Liver (tissue), 9 donors: ENCODE data around the gene HOXD13. TPM values are rescaled to one million over a fixed set of nuclear protein-coding genes. Genes with fewer than 3 reads are reported as not detected.

Experiments used
- DNase-seq: peaks from one replicate; pipeline ENCODE4 v3.0.0-alpha.2; 2017; ENCODE audit warnings: low spot score
- H3K27ac ChIP-seq, 2 donors: one replicate each; pipeline ENCODE4 v1.7.0; 2013; ENCODE audit warnings: inconsistent platforms in 2 of 2, low read length in 2 of 2, control low read depth in 1 of 2, low read depth in 1 of 2, mild to moderate bottlenecking in 1 of 2
- H3K27me3 ChIP-seq, 4 donors: one replicate each; pipeline versions ENCODE4 v1.6.1 to v1.7.0; 2013; ENCODE audit warnings: low read length in 3 of 4, inconsistent platforms in 1 of 4, mild to moderate bottlenecking in 1 of 4, moderate library complexity in 1 of 4; ENCODE audit not compliant: control insufficient read depth in 4 of 4, insufficient read depth in 4 of 4
- H3K36me3 ChIP-seq, 4 donors: one replicate each; pipeline versions ENCODE4 v1.6.1 to v1.7.0; 2013; ENCODE audit warnings: low read length in 3 of 4, mild to moderate bottlenecking in 3 of 4, low read depth in 1 of 4, moderate library complexity in 1 of 4; ENCODE audit not compliant: control insufficient read depth in 4 of 4, insufficient read depth in 3 of 4
- H3K4me1 ChIP-seq, 4 donors: one replicate each; pipeline versions ENCODE4 v1.6.1 to v1.7.0; 2013; ENCODE audit warnings: low read length in 3 of 4, mild to moderate bottlenecking in 3 of 4, moderate library complexity in 1 of 4; ENCODE audit not compliant: control insufficient read depth in 4 of 4, insufficient read depth in 4 of 4
- H3K4me3 ChIP-seq, 3 donors: one replicate each; pipeline versions ENCODE4 v1.6.1 to v1.7.0; 2013; ENCODE audit warnings: low read length in 3 of 3, control low read depth in 1 of 3, low read depth in 1 of 3, mild to moderate bottlenecking in 1 of 3
- H3K9ac ChIP-seq, 2 donors: one replicate each; pipeline ENCODE4 v1.7.0; 2013; ENCODE audit warnings: low read length in 2 of 2, mild to moderate bottlenecking in 2 of 2, moderate library complexity in 2 of 2, control low read depth in 1 of 2, low read depth in 1 of 2
- H3K9me3 ChIP-seq, 4 donors: one replicate each; pipeline versions ENCODE4 v1.6.1 to v1.7.0; 2013; ENCODE audit warnings: low read length in 3 of 4; ENCODE audit not compliant: control insufficient read depth in 4 of 4
- ATF3 ChIP-seq: IDR thresholded peaks from 2 replicates; pipeline ENCODE4 v1.6.1; 2016; ENCODE audit warnings: antibody characterized with exemption
- CTCF ChIP-seq: fragments of 150-350 bp; IDR thresholded peaks from 2 replicates; pipeline ENCODE4 v1.5.1; 2017; ENCODE audit warnings: improper control_type of control experiment, low read depth, low read length; ENCODE audit not compliant: missing input control
- EGR1 ChIP-seq, 2 donors: IDR thresholded peaks; 2 replicates each; pipeline ENCODE4 v1.6.1; 2016 to 2018; ENCODE audit warnings: antibody characterized with exemption in 2 of 2, low read depth in 2 of 2
- FOXA1 ChIP-seq: IDR thresholded peaks from 2 replicates; pipeline ENCODE4 v1.6.1; 2016; ENCODE audit warnings: antibody characterized with exemption
- FOXA2 ChIP-seq: IDR thresholded peaks from 2 replicates; pipeline ENCODE4 v1.6.1; 2016; ENCODE audit warnings: antibody characterized with exemption
- GABPA ChIP-seq, 2 donors: IDR thresholded peaks in 1 of 2; conservative IDR thresholded peaks in 1 of 2; 2 replicates each; pipeline ENCODE4 v1.6.1; 2016; ENCODE audit warnings: antibody characterized with exemption in 2 of 2, mild to moderate bottlenecking in 1 of 2, moderate library complexity in 1 of 2
- HNF4G ChIP-seq: IDR thresholded peaks from 2 replicates; pipeline ENCODE4 v1.6.1; 2016; ENCODE audit warnings: antibody characterized with exemption
- JUND ChIP-seq, 2 donors: IDR thresholded peaks; 2 replicates each; pipeline ENCODE4 v1.6.1; 2016; ENCODE audit warnings: antibody characterized with exemption in 2 of 2
- MAX ChIP-seq: IDR thresholded peaks from 2 replicates; pipeline ENCODE4 v1.6.1; 2016; ENCODE audit warnings: antibody characterized with exemption
- NR2F2 ChIP-seq: IDR thresholded peaks from 2 replicates; pipeline ENCODE4 v1.6.1; 2016; ENCODE audit warnings: antibody characterized with exemption
- RAD21 ChIP-seq, 2 donors: IDR thresholded peaks; 2 replicates each; pipeline ENCODE4 v1.6.1; 2016; ENCODE audit warnings: antibody characterized with exemption in 2 of 2, mild to moderate bottlenecking in 2 of 2
- RXRA ChIP-seq, 2 donors: IDR thresholded peaks; 2 replicates each; pipeline ENCODE4 v1.6.1; 2017 to 2018; ENCODE audit warnings: antibody characterized with exemption in 2 of 2, mild to moderate bottlenecking in 1 of 2
- SP1 ChIP-seq: IDR thresholded peaks from 2 replicates; pipeline ENCODE4 v1.6.1; 2018; ENCODE audit warnings: antibody characterized with exemption, mild to moderate bottlenecking
- YY1 ChIP-seq: IDR thresholded peaks from 2 replicates; pipeline ENCODE4 v1.6.1; 2016; ENCODE audit warnings: antibody characterized with exemption, mild to moderate bottlenecking
- ZBTB33 ChIP-seq: IDR thresholded peaks from 2 replicates; pipeline ENCODE4 v1.6.1; 2016; ENCODE audit warnings: antibody characterized with exemption
- WGBS: extraction: QIAGEN DNeasy Blood & Tissue Kit; methylation state at CpG from one replicate; pipeline ENCODE4 v1.1.7; 2013; 5-methylcytosine and 5-hydroxymethylcytosine counted together
- polyA plus RNA-seq, 2 donors: library from polyadenylated mRNA; stranded (reverse) in 1 of 2; unstranded in 1 of 2; fragments of 200-250 nt in 1 of 2; fragments of >200 nt in 1 of 2; fragmentation: Nextera tagmentation in 1 of 2; extraction: Ambion mirVana in 1 of 2; gene quantifications; one replicate each; pipeline versions ENCODE4 v1.2.1 to v1.2.3, GENCODE V29; 2013 to 2015
- total RNA-seq, 2 donors: library from RNA; depleted of rRNA; stranded (reverse); fragments of >200 nt; gene quantifications; one replicate each; pipeline ENCODE4 v1.2.3, GENCODE V29; 2014
- TF ChIP-seq, protein P1 (sequence below): IDR thresholded peaks from 2 replicates; pipeline ENCODE4 v1.6.1; 2016; ENCODE audit warnings: antibody characterized with exemption, mild to moderate bottlenecking
- donor health status: healthy.
- donor health status: healthy.
- donor health status: healthy.
- donor health status: healthy.
- donor health status: healthy.

HOXD13 gene
- total and polyA plus RNA-seq, 4 donors = not detected

DNA sequence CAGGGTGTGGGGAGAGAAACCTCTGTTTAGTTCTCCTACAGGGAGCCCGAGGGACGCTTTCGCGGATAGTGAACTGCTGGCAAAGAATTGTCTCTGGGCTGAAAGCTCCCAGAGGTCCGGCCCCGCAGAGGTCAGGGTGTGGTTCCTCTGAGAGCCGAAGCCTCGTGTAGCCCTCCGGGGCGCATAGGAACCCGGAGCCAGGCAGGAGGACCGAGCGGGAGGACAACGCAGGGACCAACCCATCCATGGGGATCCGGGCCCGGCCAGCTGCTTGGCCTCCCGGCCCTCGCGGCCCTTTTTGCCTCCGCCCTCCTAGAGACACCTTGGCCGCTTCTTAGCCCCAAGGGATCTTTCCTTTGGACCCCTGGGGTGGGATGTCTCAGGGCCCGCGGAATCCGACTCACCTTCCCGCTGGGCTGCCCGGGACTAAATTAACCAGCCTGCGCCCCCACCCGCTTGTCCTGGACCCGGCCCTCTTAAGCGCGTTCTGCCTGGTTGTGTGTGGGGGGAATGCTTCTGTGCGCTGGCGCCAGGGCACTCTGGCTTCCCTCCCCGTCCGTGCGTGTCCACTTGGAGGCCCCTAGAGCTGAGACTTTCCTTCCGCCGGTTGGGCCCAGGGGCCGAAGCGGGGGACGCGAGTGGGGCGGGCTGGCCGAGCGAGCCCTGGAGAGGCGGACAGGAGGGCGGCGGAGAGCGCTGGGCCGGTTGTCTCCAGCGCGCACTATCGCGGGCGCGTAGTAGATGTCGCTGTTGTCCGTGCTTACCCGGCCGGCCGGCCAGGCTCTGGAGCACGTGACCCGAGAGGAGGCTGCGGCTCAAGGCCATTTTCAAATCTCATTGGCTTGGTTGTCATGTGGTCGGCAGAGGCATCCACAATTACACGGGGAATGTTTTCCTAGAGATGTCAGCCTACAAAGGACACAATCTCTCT, 23.6 kb downstream of the HOXD13 start, which contains the start of gene HOXD10:
HOXD10 (plus strand) TSS at position 896 of the 931 bp plus-strand sequence. CDS start 56 bp downstream, outside the sequence.
- WGBS = 5% methylated on average over 66 of the region's 66 CpGs
- no peak within 1 kb of the TSS for H3K27ac ChIP-seq
- TF ChIP-seq CTCF = no peak
- TF ChIP-seq YY1 = no peak
- TF ChIP-seq JUND (IDR thresholded peaks at IDR 0.05) = no peak
- no peak for TF ChIP-seq HNF4G
- no peak for TF ChIP-seq FOXA2
- no peak for TF ChIP-seq MAX
- TF ChIP-seq RAD21 (IDR thresholded peaks at IDR 0.05) = no peak
- TF ChIP-seq SP1 = no peak
- TF ChIP-seq, protein P1, sequence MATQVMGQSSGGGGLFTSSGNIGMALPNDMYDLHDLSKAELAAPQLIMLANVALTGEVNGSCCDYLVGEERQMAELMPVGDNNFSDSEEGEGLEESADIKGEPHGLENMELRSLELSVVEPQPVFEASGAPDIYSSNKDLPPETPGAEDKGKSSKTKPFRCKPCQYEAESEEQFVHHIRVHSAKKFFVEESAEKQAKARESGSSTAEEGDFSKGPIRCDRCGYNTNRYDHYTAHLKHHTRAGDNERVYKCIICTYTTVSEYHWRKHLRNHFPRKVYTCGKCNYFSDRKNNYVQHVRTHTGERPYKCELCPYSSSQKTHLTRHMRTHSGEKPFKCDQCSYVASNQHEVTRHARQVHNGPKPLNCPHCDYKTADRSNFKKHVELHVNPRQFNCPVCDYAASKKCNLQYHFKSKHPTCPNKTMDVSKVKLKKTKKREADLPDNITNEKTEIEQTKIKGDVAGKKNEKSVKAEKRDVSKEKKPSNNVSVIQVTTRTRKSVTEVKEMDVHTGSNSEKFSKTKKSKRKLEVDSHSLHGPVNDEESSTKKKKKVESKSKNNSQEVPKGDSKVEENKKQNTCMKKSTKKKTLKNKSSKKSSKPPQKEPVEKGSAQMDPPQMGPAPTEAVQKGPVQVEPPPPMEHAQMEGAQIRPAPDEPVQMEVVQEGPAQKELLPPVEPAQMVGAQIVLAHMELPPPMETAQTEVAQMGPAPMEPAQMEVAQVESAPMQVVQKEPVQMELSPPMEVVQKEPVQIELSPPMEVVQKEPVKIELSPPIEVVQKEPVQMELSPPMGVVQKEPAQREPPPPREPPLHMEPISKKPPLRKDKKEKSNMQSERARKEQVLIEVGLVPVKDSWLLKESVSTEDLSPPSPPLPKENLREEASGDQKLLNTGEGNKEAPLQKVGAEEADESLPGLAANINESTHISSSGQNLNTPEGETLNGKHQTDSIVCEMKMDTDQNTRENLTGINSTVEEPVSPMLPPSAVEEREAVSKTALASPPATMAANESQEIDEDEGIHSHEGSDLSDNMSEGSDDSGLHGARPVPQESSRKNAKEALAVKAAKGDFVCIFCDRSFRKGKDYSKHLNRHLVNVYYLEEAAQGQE = no peak
- TF ChIP-seq GABPA (IDR thresholded peaks at IDR 0.05 in 1 of 2, conservative IDR thresholded peaks at IDR 0.05 in 1 of 2) = no peak
- no peak for TF ChIP-seq RXRA (IDR thresholded peaks at IDR 0.05)
- TF ChIP-seq NR2F2 = no peak
- TF ChIP-seq EGR1 (IDR thresholded peaks at IDR 0.05; ENCODE audit: low read depth in 2 of 2) = no peak
- no peak for TF ChIP-seq ZBTB33
- no peak for TF ChIP-seq ATF3
- no peak for TF ChIP-seq FOXA1
- H3K9me3 ChIP-seq = peaks cover 0 to 5% (median under 1%) of the 10 kb centered on the region in 4 donors
- peaks cover 16 to 49% (median 45%) of the 10 kb centered on the region in 4 donors for H3K27me3 ChIP-seq
- H3K36me3 ChIP-seq = no peaks in the 10 kb centered on the region
- H3K4me1 ChIP-seq = peaks cover 0 to 3% (median 0%) of the 10 kb centered on the region in 4 donors
- no peak within 1 kb of the TSS for H3K9ac ChIP-seq
- no peak for DNase-seq
- H3K4me3 ChIP-seq = no peak within 1 kb of the TSS
